ENCODE results near the gene DNAJA3.
"Not testable (repeated sequence)": the region's sequence is repeated elsewhere in the genome, so short reads cannot be mapped to it uniquely, and the experiment has no call there.

Gene DNAJA3

DNA sequence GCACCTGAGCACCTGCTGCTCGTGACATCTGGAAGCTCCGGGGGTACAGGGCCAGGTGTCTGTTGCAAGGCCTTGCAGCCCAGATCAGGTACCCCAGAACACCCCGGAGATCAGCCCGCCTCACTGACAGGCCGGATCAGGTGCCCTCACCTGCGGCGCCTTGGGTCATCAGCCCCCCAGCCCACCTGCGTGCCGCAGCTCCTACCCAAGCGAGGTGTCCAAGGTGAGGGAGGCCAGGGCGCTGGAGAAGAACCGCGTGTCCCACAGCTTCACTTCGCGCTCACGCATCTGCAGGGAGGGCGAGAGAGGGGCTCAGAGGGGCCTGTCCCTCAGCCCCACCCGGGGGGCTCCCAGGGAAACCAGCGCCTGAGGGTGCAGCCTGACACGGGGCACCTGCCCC is 37.9 kb upstream of the DNAJA3 start:
- no peak for DNase-seq

DNA sequence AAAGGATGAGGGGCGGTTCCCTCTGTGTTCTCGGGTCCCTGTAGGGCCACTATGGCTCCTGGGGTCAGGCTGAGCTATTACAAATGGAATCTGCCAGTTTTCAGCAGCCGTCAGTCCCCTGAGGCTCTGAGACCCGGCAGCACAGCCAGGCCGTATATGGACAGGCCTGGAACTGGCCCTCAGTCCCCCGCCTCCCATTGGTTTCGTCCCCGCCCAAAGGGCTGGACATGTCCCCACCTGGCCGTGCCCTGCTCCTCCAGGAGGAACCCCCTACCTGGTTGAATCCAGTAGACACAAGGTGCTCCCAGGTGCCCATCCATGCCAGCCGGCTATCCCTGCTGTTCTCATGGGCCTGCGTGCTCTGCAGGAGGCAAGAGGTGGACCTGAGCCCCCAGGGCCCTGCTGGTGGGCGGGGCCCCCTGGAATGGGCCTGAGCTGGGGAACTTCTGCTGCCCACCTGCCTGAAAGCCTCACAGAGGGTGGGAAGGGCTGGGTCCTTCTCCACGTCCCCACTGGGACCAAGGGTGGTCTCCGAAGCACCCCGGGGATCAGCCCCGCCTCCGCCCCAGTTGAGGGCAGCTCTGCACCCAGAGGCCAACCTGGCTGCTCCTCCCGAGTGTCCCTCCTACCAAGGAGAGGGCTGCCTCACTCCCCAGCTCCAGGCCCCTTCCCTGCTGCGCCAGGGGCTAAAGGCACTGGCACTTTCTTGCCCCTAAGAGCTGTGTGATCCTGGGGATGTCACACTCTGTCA is 37.2 kb upstream of the DNAJA3 start:
- no peak for DNase-seq

DNA sequence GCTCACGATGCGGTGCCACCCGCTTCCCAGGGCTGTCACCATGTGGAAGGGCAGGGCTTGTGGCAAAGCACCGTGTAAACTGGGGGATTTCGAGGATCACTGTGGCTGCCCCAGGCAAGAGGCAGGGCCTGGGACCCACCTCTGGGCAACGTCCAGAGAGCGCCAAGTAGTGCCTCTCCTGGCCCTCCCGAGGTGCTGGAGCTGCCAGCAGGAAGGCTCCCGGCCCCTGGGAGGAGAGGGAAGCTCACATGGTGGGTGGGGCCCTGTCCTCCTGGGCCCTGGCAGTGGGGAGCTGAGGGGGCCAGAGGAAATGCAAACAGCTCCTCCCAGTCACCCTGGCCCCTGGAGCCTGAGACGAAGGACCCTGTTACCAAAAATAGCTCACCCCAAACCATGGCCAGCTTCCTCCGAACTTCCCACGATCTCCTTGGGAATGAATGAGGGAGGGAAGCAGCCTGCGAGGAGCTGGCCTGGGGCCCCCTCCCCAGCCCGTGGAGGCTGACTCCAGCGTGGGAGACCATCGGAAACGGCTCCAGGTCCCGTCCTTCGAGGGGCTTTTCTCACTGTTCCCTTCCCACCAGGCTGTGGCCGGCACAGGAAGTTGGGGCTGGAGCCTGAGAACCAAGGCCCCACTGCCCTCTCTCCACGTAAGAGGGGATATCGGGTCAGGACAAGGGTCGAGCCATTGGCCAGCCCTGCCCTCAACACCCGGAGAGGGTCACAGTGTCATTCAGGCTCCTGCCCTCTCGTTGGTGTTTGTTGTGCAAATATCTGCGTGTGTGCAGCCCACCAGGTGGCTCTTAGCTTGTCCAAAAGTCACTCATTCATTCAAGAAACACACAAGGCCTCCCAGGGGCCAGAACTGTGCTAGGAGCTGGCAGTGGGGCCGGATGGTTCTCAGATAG is 36.4 kb upstream of the DNAJA3 start:
- DNase-seq = no peak

DNA sequence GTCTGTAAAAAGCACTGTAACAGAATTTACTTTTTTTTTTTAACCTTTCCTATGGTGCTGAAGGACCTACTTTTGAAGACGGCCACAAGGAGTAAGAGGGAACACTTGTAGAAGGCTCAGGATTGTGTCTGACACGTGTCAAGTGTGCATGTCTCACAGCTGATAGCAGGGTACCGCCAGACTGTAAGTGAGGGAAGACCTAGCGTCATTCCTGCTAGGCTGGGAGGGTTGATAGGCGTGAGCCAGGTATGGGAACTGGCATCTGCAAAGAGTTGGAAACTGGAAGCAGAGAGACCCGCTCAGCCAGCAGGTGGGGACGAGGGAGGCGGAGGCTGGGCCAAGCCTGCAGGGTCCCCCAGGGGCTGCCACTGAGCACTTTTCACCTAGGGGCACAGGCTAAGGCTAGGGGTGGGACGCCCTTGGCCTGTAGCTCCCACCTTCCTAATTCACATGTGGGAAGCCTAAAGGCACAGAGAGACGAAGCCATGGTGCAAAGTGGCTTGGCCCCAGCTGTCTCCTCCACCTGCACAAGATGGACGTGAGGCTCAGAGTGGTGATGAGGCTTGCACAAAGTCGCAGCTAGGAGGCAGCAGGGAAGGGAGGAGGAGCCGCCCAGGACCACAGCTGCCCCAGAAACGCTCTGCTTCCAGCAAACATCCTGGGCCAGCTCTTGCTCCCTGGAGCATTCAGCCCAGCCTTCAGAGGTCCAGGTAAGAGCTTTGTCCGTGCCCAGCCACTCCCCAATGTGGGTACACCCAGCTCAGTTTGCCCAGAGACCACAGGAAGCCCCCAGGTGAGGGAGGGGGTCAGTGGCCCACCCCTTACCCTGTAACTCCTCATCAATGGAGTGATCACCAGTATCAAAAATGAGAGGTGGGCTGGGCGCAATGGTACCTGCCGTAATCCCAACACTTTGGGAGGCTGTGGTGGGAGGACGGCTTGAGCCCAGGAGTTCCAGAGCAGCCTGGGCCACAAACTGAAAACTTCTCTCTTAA is 35.1 kb upstream of the DNAJA3 start:
- DNase-seq = no peak

DNA sequence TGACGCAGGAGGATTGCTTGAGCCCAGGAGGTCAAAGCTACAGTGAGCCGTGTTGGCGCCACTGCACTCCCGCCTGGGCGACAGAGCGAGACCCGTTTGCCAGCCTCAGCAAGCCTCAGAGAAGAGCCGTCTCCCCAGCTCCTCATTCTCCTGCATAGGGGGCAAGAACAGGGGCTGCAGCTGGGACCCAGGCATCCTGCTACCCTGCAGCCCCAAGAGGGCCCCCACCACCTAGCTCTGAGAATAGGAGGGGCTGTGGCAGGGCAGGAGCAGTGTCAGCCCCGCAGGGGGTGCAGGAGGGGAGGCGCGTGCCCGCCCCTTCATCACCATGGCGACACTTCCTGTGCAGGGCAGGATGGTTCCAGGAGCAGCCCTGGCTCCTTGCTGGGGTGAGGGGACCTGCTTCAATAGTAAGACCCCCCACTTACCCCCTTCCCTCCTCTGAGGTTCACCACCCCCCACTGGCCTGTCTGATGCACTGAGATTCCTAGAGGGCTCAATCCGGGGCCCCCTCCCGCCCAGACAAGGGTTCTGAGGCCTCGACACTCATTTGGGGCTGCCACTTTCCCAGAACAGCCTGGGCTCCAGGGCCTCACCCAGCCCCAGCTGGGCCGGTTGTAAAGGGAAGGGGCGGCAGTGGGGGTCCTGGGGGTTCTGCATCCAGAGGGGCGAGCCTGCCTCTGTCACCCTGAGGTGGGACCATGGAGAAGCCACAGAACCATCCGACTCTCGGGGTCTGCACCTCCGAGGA is 33.9 kb upstream of the DNAJA3 start:
- no peak for DNase-seq

DNA sequence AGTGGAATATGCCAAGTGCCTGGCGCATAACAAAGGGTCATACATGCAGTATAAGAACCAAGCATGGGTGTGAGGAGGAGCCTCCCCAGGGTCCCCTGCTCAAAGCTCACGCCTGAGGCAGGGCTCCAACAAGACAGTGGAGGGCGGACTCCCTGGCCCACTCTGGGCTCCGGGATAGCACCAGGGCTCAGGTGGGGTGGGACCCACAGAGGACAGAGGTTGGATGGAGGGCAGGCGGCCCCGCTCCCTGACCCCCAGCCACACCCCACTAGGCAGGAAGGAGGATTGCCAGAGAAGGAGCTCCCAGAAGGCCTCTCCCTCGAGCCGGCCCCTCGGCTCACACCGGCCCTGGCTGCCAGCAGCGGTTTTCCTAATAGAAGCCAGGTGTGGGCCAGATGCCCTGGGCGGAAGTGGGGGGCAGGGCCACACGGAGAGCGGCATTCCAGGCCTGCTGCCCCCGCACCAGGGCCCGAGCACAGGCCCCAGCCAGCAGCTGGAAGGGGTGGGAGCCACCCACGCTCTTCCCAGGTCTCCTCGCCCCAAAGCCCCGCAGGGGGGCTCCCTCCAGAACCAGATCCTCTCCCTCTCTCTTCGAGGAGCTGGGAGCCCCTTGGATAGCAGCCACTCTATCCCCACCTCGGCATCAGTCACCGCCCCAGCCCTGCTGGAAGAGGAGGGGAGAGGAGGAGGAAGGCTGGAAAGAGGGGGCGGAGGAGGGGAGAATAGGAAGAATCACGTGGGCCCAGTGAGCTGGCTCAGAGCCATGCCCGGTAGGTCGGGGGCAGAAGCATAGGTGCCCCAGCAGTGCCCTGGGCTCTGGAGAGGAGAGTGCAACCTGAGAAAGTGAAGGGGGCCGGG is 33.1 kb upstream of the DNAJA3 start:
- DNase-seq = no peak

DNA sequence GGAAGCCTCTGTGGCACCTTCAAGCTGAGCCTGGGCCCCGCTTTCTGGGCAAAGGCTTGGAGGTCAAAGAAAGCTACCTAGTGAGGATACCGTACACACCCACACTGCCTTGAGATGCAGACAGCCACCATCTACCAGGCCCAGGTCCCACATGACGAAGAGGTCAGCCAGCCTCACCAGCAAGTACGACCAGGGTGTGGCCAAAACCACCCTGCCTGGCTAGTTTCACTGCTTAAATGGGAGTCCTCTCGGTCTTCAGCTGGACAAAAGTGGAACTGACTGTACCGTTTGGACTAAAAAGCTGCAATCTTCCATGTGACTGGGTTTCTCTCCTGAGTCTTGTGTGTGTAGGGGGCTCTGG is 32.4 kb upstream of the DNAJA3 start:
- no peak for DNase-seq

DNA sequence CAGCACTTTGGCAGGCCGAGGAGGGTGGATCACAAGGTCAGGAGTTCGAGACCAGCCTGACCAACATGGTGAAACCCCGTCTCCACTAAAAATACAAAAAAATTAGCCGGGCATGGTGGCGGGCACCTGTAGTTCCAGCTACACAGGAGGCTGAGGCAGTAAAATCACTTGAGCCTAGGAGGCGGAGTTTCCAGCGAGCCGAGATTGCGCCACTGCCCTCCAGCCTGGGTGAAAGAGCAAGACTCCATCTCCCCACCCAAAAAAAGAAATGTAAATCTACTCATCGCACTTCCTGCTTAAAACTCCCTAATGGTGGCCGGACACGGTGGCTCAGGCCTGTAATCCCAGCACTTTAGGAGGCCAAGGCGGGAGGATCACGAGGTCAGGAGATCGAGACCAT is 31.8 kb upstream of the DNAJA3 start:
- DNase-seq = not testable (repeated sequence)

DNA sequence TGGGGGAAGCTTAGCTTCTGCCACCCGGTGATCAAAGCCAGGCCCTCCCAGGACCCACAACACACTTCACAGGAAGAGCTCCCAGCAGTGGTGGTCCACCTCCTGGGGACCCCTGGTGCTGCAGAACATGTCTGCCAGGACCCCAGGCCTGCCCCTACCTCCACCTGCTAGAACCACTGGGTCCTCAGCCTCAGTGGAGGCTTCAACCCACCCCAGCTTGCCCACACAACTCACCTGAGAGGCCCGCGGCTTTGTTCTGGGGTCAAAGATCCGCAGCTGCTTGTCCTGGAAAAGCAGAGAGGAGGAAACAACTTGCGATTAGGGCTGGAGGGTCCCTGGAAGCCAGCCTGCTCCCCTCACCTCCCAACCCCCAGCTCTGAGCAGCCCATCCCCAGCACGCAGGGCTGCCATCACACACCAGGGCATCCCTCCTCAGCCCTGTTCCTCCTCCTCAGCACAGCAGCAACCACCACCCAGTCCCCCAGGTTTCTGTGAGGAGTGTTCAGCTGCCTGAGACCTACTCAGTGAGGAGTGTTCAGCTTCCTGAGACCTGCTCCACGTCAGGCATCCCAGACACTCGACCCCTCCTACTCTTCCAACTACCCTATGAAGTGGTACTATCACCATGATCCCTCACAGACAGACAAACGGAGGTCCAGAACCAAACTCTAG is 30.5 kb upstream of the DNAJA3 start:
- DNase-seq = no peak

DNA sequence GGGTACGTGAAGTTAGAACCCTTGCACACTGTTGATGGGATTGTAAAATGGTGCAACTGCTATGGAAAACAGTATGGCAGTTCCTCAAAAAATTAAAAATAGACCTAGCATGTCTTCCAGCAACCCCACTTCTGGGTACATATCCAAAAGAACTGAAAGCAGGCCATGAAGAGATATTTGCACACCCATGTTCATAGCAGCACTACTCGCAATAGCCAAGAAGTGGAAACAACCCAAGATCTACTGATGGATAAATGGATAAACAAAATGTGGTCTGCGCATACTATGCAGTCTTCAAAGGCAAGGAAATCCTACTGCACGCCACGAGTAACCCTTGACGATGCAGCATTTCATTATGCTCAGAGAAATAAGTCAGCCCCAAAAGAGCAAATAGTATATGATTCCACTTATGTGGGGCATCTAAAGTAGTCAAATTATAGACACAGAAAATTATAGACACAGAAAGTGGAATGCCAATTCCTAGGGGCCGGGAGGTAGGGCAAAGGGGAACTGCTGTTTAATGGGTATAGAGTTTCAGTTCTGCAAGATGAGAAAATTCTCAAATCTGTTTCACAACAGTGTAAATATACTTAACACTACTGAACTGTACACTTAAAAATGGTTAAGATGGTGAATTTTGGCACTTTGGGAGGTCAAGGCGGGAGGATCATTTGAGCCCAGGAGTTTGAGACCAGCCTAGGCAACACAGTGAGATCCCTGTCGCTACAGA is 26.5 kb upstream of the DNAJA3 start:
- DNase-seq = no peak

DNA sequence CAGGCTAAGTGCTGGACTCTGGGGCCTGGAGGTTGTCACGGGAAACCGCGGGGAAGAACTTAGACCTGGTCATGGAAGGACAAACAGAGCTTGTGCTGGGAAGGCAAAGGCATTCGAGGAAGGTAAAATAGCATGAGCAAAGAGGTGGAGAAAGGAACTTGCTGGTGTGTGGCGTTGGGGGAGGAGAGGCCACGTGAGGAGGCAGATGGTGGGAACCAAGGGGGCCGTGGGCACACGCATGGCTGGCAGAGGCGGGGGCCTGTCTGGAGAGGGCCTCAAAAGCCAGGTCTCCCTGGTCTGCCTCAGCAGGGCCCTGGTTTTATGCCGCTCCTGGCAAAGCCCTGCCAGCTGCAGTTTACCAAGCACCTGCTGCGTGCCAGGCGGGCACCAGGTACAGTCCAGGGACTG is 24.6 kb upstream of the DNAJA3 start:
- no peak for DNase-seq

DNA sequence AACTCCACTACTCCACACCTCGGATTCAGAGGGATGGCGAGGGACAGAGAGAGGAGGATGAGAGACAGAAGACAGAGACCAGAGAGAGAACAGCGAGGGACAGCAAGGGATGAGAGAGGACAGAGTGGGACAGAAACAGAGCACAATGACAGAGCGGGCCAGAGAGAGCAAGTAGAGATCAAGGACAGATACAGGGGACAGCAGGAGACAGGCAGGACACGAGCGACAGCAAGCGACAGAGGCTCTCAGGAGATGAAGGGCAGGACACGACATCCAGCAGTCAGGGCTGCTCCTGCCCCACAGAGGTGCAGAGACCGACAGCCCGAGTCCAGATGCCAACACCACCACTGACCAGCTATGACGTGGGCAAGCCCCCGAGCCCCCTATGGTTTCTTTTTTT is 24.2 kb upstream of the DNAJA3 start:
- no peak for DNase-seq

DNA sequence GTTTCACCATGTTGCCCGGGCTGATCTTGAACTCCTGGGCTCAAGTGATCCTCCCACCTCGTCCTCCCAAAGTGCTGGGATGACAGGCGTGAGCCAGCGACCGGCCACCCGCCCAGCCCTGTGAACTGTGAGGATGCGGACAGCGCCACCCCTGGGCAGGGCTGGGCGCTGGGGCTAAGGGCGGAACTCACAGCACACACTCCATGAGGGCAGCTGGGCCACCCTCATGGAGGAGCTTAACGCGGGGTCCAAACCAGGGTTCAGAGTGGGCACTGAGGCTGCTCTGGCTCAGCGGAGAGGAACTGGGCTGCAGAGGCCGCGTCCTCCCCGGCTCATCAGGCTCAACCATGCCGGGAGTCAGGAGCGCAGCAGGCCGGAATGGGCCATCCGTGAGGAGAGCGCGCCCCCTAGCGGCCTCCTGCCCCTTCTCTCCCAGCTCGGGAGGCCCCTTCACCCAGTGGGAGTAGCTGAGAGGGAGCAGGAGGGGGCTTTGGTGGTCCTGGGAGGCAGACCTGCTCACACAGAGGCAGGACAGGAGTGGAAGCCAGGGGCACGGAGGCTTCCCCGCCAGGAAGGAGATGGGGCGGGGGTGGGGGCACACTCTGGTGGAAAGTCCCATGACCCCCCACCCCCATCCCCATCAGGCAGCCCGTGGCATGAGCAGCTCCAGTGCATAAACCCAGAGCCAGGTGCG is 23.1 kb upstream of the DNAJA3 start:
- peak in 1 of 2 experiments; percentile 58 for DNase-seq

DNA sequence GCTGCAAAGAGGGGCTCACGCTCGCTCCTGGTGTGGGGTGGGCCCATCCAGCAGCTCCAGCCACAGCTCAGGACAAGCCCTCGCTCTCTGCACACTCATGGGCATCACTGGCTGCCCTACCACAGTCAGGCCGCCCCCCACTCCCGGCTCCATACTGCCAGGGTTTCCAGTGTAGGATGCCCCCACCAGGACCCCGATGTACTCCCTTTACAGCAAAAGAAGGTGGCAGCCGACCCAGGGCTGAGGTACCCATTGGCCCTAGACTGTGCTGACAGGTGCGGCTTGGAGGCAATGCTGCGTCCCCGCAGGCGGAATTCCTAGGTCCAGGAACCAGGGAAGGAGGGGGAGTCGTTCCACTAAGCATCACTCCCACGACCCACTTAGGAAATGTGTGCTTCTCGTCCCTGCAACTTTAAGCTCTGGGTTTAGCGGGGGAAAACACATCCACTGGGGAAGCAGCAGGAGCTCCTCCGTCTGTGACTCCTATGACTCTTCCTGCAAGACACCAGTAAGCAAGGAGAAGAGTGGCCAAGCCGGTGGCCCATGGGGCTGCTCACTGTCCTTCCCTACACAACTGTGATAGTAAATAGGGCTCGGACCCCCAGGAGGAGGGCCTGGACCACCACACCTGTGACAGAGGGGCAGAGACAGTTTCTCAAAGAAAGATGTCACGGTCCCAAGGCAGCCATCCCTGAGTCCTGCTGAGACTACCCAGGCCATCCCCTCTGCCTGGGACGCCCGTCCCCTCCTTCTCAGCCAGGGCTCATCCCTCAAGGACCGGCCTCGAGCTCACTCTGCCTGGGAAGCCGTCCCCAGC is 22.3 kb upstream of the DNAJA3 start:
- DNase-seq = no peak

DNA sequence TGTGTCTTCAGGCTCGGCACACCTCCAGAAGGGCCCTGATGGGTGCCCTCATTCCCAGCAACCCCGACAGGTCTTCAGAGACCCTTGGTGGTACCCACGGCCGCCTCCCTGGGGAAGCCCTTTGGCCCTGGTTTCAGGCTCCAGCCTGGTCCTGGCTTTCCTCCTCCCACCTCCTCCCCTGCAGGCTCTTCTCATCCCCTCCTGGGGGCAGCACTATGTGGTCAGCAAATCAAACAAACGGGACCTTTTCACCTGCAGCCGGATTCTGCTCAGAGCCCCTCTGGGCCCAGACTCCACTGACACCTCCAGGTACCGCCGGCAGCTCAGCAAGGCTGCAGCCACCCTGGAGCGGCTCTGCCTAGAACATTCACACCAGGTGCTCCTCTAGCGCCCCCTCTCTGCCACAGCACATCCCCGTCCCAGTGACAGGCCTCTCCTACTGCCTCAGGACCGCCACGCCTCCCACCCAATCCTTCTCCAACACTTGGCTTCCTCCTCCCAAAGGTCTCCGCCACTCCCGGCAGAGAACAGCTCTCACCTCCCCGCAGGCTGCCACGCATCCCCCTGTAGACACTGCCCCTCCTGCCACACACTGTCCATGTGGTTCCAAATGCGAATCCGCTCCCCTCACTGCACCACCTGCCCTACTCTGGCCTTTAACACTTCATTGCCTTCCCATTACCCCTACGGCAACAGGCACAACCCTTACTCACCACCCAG is 21.3 kb upstream of the DNAJA3 start:
- DNase-seq = no peak

DNA sequence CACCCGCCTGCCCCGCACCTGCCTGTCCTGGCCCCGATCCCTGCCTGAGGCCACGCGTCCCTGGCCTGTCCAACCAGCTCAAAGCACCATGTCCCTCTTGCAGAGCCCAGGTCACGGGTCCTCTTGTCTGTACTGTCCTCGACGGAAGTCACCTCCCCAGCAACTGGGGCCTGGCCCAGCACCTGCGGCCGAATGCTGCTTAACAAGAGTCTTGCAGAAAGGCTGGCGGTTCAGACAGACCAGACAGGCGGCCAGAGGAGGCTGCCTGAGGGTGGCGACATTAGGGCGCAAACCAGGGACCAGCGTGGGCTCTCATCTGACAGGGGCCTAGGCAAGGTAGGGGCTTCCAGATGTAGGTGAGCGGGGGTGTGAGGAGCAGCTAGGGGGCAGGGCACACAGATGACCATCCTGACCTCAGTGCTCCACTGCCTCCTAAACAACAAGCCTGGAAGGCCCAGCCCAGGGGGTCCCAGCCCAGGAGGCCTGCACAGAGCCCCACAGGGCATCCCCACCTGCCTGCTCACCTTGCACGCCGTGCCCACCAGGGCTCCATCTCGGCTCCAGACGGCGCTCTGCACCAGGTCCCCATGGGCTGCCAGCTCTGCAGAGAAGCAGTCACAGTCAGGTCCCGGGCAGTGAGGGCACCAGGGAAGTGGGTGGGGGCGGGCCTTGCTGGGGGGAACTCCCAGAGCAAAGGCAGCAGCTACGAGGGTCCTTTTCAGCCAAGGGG is 20.5 kb upstream of the DNAJA3 start:
- no peak for DNase-seq

All from cerebellar nuclear complex (tissue), 1 donor.